ENCODE measurements around the gene ADCY2. TPM values are rescaled to one million over a fixed set of nuclear protein-coding genes. Genes with fewer than 3 reads are reported as not detected.
A peak's percentile ranks its signal among the peaks of the same experiment; 100 is the strongest.

The ADCY2 gene
- total RNA-seq, 2 donors from 2014 or later: not detected

- no peaks in the 10 kb centered on the region for H3K9me3 Mint-ChIP-seq
- peaks cover 10 to 30% of the 10 kb centered on the region in 2 donors for H3K27me3 Mint-ChIP-seq
- no peak overlapping the region for H3K27ac Mint-ChIP-seq
- no peaks in the 10 kb centered on the region for H3K36me3 Mint-ChIP-seq
- H3K4me3 Mint-ChIP-seq: no peak overlapping the region
- H3K4me1 Mint-ChIP-seq (ENCODE audit: low read depth in 2 of 2): no peaks in the 10 kb centered on the region
- no peak for DNase-seq (ENCODE audit: low spot score)
- ATAC-seq: no peak
These were observed 358.6 kb downstream of the ADCY2 start for GRCh38 chr5:7754490-7754889.

- DNase-seq (ENCODE audit: low spot score): no peak
- H3K27ac Mint-ChIP-seq: no peak overlapping the region
- H3K27me3 Mint-ChIP-seq: peaks cover 10 to 30% of the 10 kb centered on the region in 2 donors
These were observed 359.2 kb downstream of the ADCY2 start for GRCh38 chr5:7754997-7755596.

GRCh38 chr5:7755958-7756357 is 360.0 kb downstream of the ADCY2 start:
- Mint-ChIP-seq H3K27ac (no peak overlapping the region), H3K4me1 (ENCODE audit: low read depth in 2 of 2) (no peaks in the 10 kb centered on the region), H3K36me3 (no peaks in the 10 kb centered on the region), H3K27me3 (peaks cover 10 to 25% of the 10 kb centered on the region in 2 donors), H3K9me3 (no peaks in the 10 kb centered on the region), H3K4me3 (no peak overlapping the region)
- DNase-seq (ENCODE audit: low spot score): no peak
- ATAC-seq: no peak

More at GRCh38 chr5:7754997-7755596, 359.2 kb downstream of the ADCY2 start:
- ATAC-seq: peak in 1 of 2 donors; percentile 58
- no peaks in the 10 kb centered on the region for H3K36me3 Mint-ChIP-seq
- H3K4me3 Mint-ChIP-seq: no peak overlapping the region
- no peaks in the 10 kb centered on the region for H3K9me3 Mint-ChIP-seq
- no peaks in the 10 kb centered on the region for H3K4me1 Mint-ChIP-seq (ENCODE audit: low read depth in 2 of 2)

- Mint-ChIP-seq H3K9me3 (no peaks in the 10 kb centered on the region), H3K4me1 (ENCODE audit: low read depth in 2 of 2) (no peaks in the 10 kb centered on the region), H3K4me3 (no peak overlapping the region), H3K27ac (no peak overlapping the region), H3K27me3 (peaks cover 10 to 20% of the 10 kb centered on the region in 2 donors), H3K36me3 (no peaks in the 10 kb centered on the region)
- DNase-seq (ENCODE audit: low spot score) (no peak), ATAC-seq (no peak)
These were observed 360.5 kb downstream of the ADCY2 start for GRCh38 chr5:7756453-7756852.

GRCh38 chr5:7759257-7759871 is 363.4 kb downstream of the ADCY2 start:
- peak in 1 of 2 donors; percentile 37 for ATAC-seq
- H3K4me3 Mint-ChIP-seq: no peak overlapping the region

GRCh38 chr5:7759951-7760580 is 364.1 kb downstream of the ADCY2 start:
- DNase-seq (ENCODE audit: low spot score) (no peak), ATAC-seq (no peak)
- Mint-ChIP-seq H3K4me1 (ENCODE audit: low read depth in 2 of 2) (no peaks in the 10 kb centered on the region), H3K4me3 (no peak overlapping the region), H3K27ac (no peak overlapping the region), H3K27me3 (peaks cover 5 to 12% of the 10 kb centered on the region in 2 donors), H3K9me3 (no peaks in the 10 kb centered on the region), H3K36me3 (no peaks in the 10 kb centered on the region)

More at GRCh38 chr5:7759257-7759871, 363.4 kb downstream of the ADCY2 start:
- Mint-ChIP-seq H3K9me3 (no peaks in the 10 kb centered on the region), H3K4me1 (ENCODE audit: low read depth in 2 of 2) (no peaks in the 10 kb centered on the region), H3K27me3 (peaks cover 3 to 9% of the 10 kb centered on the region in 2 donors), H3K36me3 (no peaks in the 10 kb centered on the region), H3K27ac (no peak overlapping the region)
- DNase-seq (ENCODE audit: low spot score): no peak

- Mint-ChIP-seq H3K27ac (no peak overlapping the region), H3K4me1 (ENCODE audit: low read depth in 2 of 2) (no peaks in the 10 kb centered on the region), H3K9me3 (no peaks in the 10 kb centered on the region), H3K36me3 (no peaks in the 10 kb centered on the region), H3K27me3 (peaks cover 8 to 9% of the 10 kb centered on the region in 2 donors), H3K4me3 (no peak overlapping the region)
- DNase-seq (ENCODE audit: low spot score): no peak
- peak in 1 of 2 donors; percentile 27 for ATAC-seq
These were observed 366.3 kb downstream of the ADCY2 start for GRCh38 chr5:7762267-7762666.

GRCh38 chr5:7763621-7764072 is 367.7 kb downstream of the ADCY2 start:
- ATAC-seq (no peak), DNase-seq (ENCODE audit: low spot score) (no peak)
- peaks cover 8 to 9% of the 10 kb centered on the region in 2 donors for H3K27me3 Mint-ChIP-seq
- H3K9me3 Mint-ChIP-seq: no peaks in the 10 kb centered on the region
- no peak overlapping the region for H3K4me3 Mint-ChIP-seq
- no peak overlapping the region for H3K27ac Mint-ChIP-seq
- H3K4me1 Mint-ChIP-seq (ENCODE audit: low read depth in 2 of 2): no peaks in the 10 kb centered on the region
- H3K36me3 Mint-ChIP-seq: no peaks in the 10 kb centered on the region

GRCh38 chr5:7764452-7764851 is 368.5 kb downstream of the ADCY2 start:
- ATAC-seq: no peak
- no peak overlapping the region for H3K4me3 Mint-ChIP-seq
- H3K36me3 Mint-ChIP-seq: no peaks in the 10 kb centered on the region
- peaks cover 8 to 9% of the 10 kb centered on the region in 2 donors for H3K27me3 Mint-ChIP-seq
- no peak for DNase-seq (ENCODE audit: low spot score)
- H3K4me1 Mint-ChIP-seq (ENCODE audit: low read depth in 2 of 2): no peaks in the 10 kb centered on the region
- no peak overlapping the region for H3K27ac Mint-ChIP-seq
- no peaks in the 10 kb centered on the region for H3K9me3 Mint-ChIP-seq

- Mint-ChIP-seq H3K9me3 (no peaks in the 10 kb centered on the region), H3K4me1 (ENCODE audit: low read depth in 2 of 2) (no peaks in the 10 kb centered on the region), H3K36me3 (no peaks in the 10 kb centered on the region), H3K4me3 (no peak overlapping the region), H3K27ac (no peak overlapping the region), H3K27me3 (peaks cover 10 to 12% of the 10 kb centered on the region in 2 donors)
- ATAC-seq: no peak
- DNase-seq (ENCODE audit: low spot score): no peak
These were observed 374.5 kb downstream of the ADCY2 start for GRCh38 chr5:7770436-7770835.

GRCh38 chr5:7772141-7772540 is 376.2 kb downstream of the ADCY2 start:
- peaks cover 12 to 23% of the 10 kb centered on the region in 2 donors for H3K27me3 Mint-ChIP-seq
- no peaks in the 10 kb centered on the region for H3K36me3 Mint-ChIP-seq
- no peak overlapping the region for H3K4me3 Mint-ChIP-seq
- H3K4me1 Mint-ChIP-seq (ENCODE audit: low read depth in 2 of 2): no peaks in the 10 kb centered on the region
- DNase-seq (ENCODE audit: low spot score): no peak
- H3K9me3 Mint-ChIP-seq: no peaks in the 10 kb centered on the region
- no peak overlapping the region for H3K27ac Mint-ChIP-seq
- ATAC-seq: no peak

GRCh38 chr5:7773178-7773577 is 377.2 kb downstream of the ADCY2 start:
- Mint-ChIP-seq H3K4me3 (no peak overlapping the region), H3K4me1 (ENCODE audit: low read depth in 2 of 2) (no peaks in the 10 kb centered on the region), H3K9me3 (no peaks in the 10 kb centered on the region), H3K36me3 (no peaks in the 10 kb centered on the region), H3K27ac (no peak overlapping the region), H3K27me3 (peaks cover 16 to 23% of the 10 kb centered on the region in 2 donors)
- DNase-seq (ENCODE audit: low spot score): no peak
- no peak for ATAC-seq

GRCh38 chr5:7776442-7776841 is 380.5 kb downstream of the ADCY2 start:
- no peak overlapping the region for H3K4me3 Mint-ChIP-seq
- H3K9me3 Mint-ChIP-seq: no peaks in the 10 kb centered on the region
- DNase-seq (ENCODE audit: low spot score) (no peak), ATAC-seq (no peak)
- H3K27me3 Mint-ChIP-seq: peaks cover 20 to 42% of the 10 kb centered on the region in 2 donors
- H3K4me1 Mint-ChIP-seq (ENCODE audit: low read depth in 2 of 2): peaks cover 8 to 9% of the 10 kb centered on the region in 2 donors
- no peak overlapping the region for H3K27ac Mint-ChIP-seq
- no peaks in the 10 kb centered on the region for H3K36me3 Mint-ChIP-seq

All from natural killer cell treated with Interleukin-12 subunit alpha and Interleukin-12 subunit beta and Interleukin-15 and Interleukin-18, amount 100 ng/mL, for 72 hours (primary cell).